GM21786 (cell line): ENCODE data around the gene CEP104.
"Not testable (repeated sequence)": the region's sequence is repeated elsewhere in the genome, so short reads cannot be mapped to it uniquely, and the experiment has no call there.

ENCODE experiments used
- ATAC-seq: cut with Tn5 transposase; IDR thresholded peaks from one replicate; pipeline ENCODE4 v1.9.1; 2021; ENCODE audit not compliant: unreplicated experiment

CEP104 gene

GRCh38 chr1:3803905-3804626 is 52.9 kb downstream of the CEP104 start:
- no peak for ATAC-seq

- not testable (repeated sequence) for ATAC-seq
These were observed 56.2 kb downstream of the CEP104 start for GRCh38 chr1:3800795-3801194.

- no peak for ATAC-seq
These were observed 56.9 kb downstream of the CEP104 start for GRCh38 chr1:3799976-3800685.

- ATAC-seq, result peak; percentile 97
These were observed 60.6 kb downstream of the CEP104 start, which contains the start of gene LRRC47 for GRCh38 chr1:3796215-3797061. Gene LRRC47 (minus strand): TSS chr1:3796498. CDS start chr1:3796476, 22 bp downstream.

GRCh38 chr1:3795453-3796214 is 61.4 kb downstream of the CEP104 start:
- peak; percentile 15 for ATAC-seq

GRCh38 chr1:3790952-3791351 is 66.1 kb downstream of the CEP104 start:
- no peak for ATAC-seq

GRCh38 chr1:3790500-3790923 is 66.5 kb downstream of the CEP104 start:
- no peak for ATAC-seq

GRCh38 chr1:3789421-3790300 is 67.3 kb downstream of the CEP104 start:
- no peak for ATAC-seq

- no peak for ATAC-seq
These were observed 68.1 kb downstream of the CEP104 start for GRCh38 chr1:3788756-3789420.

- no peak for ATAC-seq
These were observed 69.0 kb downstream of the CEP104 start for GRCh38 chr1:3787745-3788605.

- no peak for ATAC-seq
These were observed 69.7 kb downstream of the CEP104 start for GRCh38 chr1:3787349-3787715.

- ATAC-seq, result no peak
These were observed 70.3 kb downstream of the CEP104 start for GRCh38 chr1:3786468-3787348.

GRCh38 chr1:3785456-3786157 is 71.4 kb downstream of the CEP104 start:
- no peak for ATAC-seq

GRCh38 chr1:3785045-3785444 is 72.0 kb downstream of the CEP104 start:
- ATAC-seq, result no peak

GRCh38 chr1:3783651-3784474 is 73.1 kb downstream of the CEP104 start:
- ATAC-seq, result no peak

- ATAC-seq, result no peak
These were observed 76.1 kb downstream of the CEP104 start for GRCh38 chr1:3780901-3781300.
